Calu3 (cell line): Measurements from ENCODE around the gene ST7. TPM values are rescaled to one million over a fixed set of nuclear protein-coding genes. Genes with fewer than 3 reads are reported as not detected.

Experiments used
- BruUV-seq: library from RNA; stranded (reverse); fragments of 400-500 nt; replicated peaks from 2 replicates; lab custom pipeline; 2021; lab: Mats Ljungman, UMichigan
- CTCF ChIA-PET: fragments of 300-600 bp; sonication (Branson Sonifier 250); formaldehyde crosslinking; loops from one replicate; lab custom pipeline; 2022; ENCODE audit warnings: antibody characterized with exemption; lab: Charles Lee
- DNase-seq: peaks from one replicate; pipeline ENCODE4 v3.0.0; 2022
- H3K27ac Mint-ChIP-seq: one replicate; pipeline ENCODE4 v1.8.0; 2022; ENCODE audit warnings: mixed read lengths; ENCODE audit not compliant: unreplicated experiment
- H3K27me3 Mint-ChIP-seq: one replicate; pipeline ENCODE4 v1.8.0; 2022; ENCODE audit warnings: mixed read lengths; ENCODE audit not compliant: unreplicated experiment
- H3K36me3 Mint-ChIP-seq: one replicate; pipeline ENCODE4 v1.8.0; 2022; ENCODE audit warnings: mild to moderate bottlenecking, moderate library complexity, mixed read lengths; ENCODE audit not compliant: insufficient read depth, unreplicated experiment
- H3K4me1 Mint-ChIP-seq: one replicate; pipeline ENCODE4 v1.8.0; 2022; ENCODE audit warnings: mild to moderate bottlenecking, low read depth, mixed read lengths; ENCODE audit not compliant: unreplicated experiment
- H3K4me3 Mint-ChIP-seq: one replicate; pipeline ENCODE4 v1.8.0; 2022; ENCODE audit warnings: mild to moderate bottlenecking, low read depth, moderate library complexity, mixed read lengths; ENCODE audit not compliant: unreplicated experiment
- H3K9me3 Mint-ChIP-seq: one replicate; pipeline ENCODE4 v1.8.0; 2022; ENCODE audit warnings: low read depth, mixed read lengths; ENCODE audit not compliant: unreplicated experiment
- intact Hi-C: fragments of 100-400 bp; cut with micrococcal nuclease; formaldehyde crosslinking; loops from one replicate; pipeline ENCODE4 v1.10.0; 2022; ENCODE audit not compliant: unreplicated experiment
- total RNA-seq: library from RNA; stranded (reverse); gene quantifications from 2 replicates; pipeline ENCODE4 v1.2.3, GENCODE V29; 2022
- TF ChIP-seq, protein P1 (sequence below): fragments of 200-600 bp; IDR thresholded peaks from one replicate; pipeline ENCODE4 v1.8.0; 2022; ENCODE audit warnings: antibody characterized with exemption; ENCODE audit not compliant: unreplicated experiment

Gene ST7
- total RNA-seq, 1 experiment from 2014 or later, result 17.7 TPM

DNA sequence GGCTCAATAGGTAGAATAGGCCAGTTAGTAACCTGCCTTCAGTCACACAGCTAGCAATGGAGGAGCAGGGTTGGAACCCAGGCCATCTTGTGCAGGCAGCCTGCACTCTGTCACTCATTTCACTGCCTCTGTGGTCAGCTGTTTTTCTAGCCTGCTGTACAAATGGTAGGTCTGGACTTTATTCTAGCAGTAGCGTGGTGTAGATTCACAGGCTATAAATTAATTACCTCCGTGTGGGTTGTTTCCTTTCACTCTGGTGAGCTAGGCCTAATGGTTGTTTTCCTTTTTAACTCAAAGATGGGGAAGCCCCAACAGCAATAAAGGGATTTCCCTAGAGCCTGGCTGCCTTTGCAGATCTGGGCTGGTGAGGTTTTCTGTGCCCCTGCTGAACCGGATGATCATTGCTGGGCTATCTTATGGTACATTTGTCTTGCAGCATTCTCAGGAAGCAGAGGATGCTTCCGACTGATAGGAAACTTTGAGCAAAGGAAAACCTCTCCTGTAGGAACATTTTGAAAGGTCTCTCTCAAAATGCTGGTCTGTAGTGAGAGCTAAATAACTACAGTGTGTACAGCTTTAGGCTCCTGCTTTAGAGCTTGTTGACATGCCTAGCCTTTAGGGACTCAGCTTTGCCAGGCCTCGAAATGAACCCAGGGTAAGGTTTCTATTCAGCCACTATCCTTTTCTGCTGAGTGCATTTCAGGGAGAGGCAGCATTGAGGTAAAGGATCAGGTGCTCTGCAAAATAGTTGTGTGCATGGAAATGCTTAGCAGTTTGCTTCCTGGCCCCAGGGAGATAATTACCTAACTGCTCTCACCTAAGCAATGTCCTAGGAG, 157.4 kb downstream of the ST7 start:
- Mint-ChIP-seq H3K27me3 (no peaks in the 10 kb centered on the region), H3K4me1 (no peaks in the 10 kb centered on the region), H3K9me3 (no peaks in the 10 kb centered on the region), H3K4me3 (no peak overlapping the region), H3K27ac (no peak overlapping the region), H3K36me3 (no peaks in the 10 kb centered on the region)
- intact Hi-C loops, result no loop called here
- no peak for DNase-seq
- CTCF ChIA-PET, result no interaction called here
- no TSS peak for BruUV-seq
- TF ChIP-seq, protein P1, sequence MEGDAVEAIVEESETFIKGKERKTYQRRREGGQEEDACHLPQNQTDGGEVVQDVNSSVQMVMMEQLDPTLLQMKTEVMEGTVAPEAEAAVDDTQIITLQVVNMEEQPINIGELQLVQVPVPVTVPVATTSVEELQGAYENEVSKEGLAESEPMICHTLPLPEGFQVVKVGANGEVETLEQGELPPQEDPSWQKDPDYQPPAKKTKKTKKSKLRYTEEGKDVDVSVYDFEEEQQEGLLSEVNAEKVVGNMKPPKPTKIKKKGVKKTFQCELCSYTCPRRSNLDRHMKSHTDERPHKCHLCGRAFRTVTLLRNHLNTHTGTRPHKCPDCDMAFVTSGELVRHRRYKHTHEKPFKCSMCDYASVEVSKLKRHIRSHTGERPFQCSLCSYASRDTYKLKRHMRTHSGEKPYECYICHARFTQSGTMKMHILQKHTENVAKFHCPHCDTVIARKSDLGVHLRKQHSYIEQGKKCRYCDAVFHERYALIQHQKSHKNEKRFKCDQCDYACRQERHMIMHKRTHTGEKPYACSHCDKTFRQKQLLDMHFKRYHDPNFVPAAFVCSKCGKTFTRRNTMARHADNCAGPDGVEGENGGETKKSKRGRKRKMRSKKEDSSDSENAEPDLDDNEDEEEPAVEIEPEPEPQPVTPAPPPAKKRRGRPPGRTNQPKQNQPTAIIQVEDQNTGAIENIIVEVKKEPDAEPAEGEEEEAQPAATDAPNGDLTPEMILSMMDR, result no peak

DNA sequence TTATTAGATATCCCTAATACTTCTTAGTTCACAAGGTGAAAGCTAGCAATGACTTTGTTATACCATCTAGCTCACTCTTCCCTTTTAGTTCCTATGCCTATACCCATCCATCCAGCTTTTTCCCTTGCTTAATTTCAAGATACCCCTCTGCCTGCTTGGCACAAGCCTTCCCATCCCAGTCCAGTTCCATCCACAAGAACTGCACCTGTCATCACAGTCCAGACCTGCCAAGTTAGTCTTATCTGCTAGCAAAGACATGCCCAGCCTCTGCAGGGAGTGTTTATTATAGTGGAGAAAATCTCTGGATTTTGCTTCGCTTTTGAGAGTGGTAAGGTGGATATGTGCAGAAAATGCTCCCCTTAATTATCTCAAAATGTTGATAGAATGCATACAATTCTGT, 158.2 kb downstream of the ST7 start:
- H3K4me1 Mint-ChIP-seq, result no peaks in the 10 kb centered on the region
- no peaks in the 10 kb centered on the region for H3K36me3 Mint-ChIP-seq
- no peaks in the 10 kb centered on the region for H3K27me3 Mint-ChIP-seq
- no peak for DNase-seq
- intact Hi-C loops, result no loop called here
- TF ChIP-seq, protein P1, result no peak
- H3K9me3 Mint-ChIP-seq, result no peaks in the 10 kb centered on the region
- CTCF ChIA-PET, result no interaction called here
- BruUV-seq, result no TSS peak
- H3K27ac Mint-ChIP-seq, result no peak overlapping the region
- no peak overlapping the region for H3K4me3 Mint-ChIP-seq

DNA sequence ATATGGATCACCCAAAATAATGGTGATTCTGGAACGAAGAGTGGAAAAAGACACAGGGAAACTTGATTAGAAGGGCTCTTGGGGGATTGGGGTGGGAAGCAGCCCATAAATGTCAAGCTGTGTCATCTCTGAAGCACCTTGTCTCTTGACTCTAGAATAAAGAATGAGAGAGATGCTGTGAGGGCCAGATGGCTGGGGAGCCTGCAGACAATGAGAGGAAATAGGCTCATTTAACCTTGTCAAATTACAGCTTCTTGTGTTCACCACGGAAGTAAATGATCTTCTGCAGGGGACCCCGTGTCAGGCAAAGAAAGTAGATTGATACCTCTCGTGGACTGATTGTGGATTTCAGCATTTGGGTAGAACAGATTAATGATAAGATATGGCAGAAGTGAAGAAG, 159.3 kb downstream of the ST7 start:
- Mint-ChIP-seq H3K36me3 (no peaks in the 10 kb centered on the region), H3K9me3 (no peaks in the 10 kb centered on the region), H3K4me3 (no peak overlapping the region), H3K27me3 (no peaks in the 10 kb centered on the region), H3K4me1 (no peaks in the 10 kb centered on the region), H3K27ac (no peak overlapping the region)
- DNase-seq, result no peak
- TF ChIP-seq, protein P1, result no peak
- intact Hi-C loops, result no loop called here
- CTCF ChIA-PET, result no interaction called here
- BruUV-seq, result no TSS peak

DNA sequence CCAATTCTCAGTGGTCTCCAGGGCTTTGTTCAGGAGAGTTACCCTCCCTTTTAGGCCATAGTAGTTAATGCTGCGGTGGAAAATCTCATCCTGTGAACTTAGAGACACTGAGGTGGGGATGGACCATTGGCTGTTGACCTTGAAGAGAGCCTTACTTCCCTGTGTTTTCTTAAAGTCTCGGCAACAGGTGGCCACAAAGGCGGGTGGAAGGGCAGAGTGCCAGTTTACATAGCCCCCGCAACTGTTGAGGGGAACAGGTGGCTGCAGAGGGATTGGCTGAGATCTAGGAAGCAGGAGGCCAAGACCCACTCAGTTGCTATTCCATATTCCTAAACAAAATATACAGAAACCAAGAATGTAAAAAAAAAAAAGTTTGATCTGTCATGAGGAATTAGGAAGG, 160.6 kb downstream of the ST7 start:
- BruUV-seq, result no TSS peak
- no peaks in the 10 kb centered on the region for H3K27me3 Mint-ChIP-seq
- no peak for DNase-seq
- H3K9me3 Mint-ChIP-seq, result no peaks in the 10 kb centered on the region
- TF ChIP-seq, protein P1, result no peak
- no peaks in the 10 kb centered on the region for H3K36me3 Mint-ChIP-seq
- no peak overlapping the region for H3K27ac Mint-ChIP-seq
- no peak overlapping the region for H3K4me3 Mint-ChIP-seq
- intact Hi-C loops, result no loop called here
- CTCF ChIA-PET, result no interaction called here
- H3K4me1 Mint-ChIP-seq, result no peaks in the 10 kb centered on the region
